Keratinocyte (primary cell): ENCODE data around the gene MIA2.

Experiments
- EZH2 ChIP-seq: IDR thresholded peaks from one replicate; pipeline ENCODE4 v1.6.1; 2012; ENCODE audit warnings: inconsistent platforms, mild to moderate bottlenecking, low read length, moderate library complexity
- TF ChIP-seq, protein P1 (sequence below), 3 experiments: IDR thresholded peaks in 1 of 3; conservative IDR thresholded peaks in 1 of 3; optimal IDR thresholded peaks in 1 of 3; 2 replicates in 2 of 3; 3 replicates in 1 of 3; pipeline versions ENCODE3 to v1.5.1; 2011; ENCODE audit warnings: low read length in 3 of 3, mild to moderate bottlenecking in 3 of 3, moderate library complexity in 2 of 3, control low read depth in 1 of 3, inconsistent platforms in 1 of 3; ENCODE audit not compliant: insufficient read depth in 2 of 3; ENCODE audit errors: extremely low read depth in 1 of 3

GRCh38 chr14:39369029-39369428 lies 135.3 kb downstream of the MIA2 start:
- TF ChIP-seq, protein P1, sequence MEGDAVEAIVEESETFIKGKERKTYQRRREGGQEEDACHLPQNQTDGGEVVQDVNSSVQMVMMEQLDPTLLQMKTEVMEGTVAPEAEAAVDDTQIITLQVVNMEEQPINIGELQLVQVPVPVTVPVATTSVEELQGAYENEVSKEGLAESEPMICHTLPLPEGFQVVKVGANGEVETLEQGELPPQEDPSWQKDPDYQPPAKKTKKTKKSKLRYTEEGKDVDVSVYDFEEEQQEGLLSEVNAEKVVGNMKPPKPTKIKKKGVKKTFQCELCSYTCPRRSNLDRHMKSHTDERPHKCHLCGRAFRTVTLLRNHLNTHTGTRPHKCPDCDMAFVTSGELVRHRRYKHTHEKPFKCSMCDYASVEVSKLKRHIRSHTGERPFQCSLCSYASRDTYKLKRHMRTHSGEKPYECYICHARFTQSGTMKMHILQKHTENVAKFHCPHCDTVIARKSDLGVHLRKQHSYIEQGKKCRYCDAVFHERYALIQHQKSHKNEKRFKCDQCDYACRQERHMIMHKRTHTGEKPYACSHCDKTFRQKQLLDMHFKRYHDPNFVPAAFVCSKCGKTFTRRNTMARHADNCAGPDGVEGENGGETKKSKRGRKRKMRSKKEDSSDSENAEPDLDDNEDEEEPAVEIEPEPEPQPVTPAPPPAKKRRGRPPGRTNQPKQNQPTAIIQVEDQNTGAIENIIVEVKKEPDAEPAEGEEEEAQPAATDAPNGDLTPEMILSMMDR (optimal IDR thresholded peaks at IDR 0.05 in 1 of 3, IDR thresholded peaks at IDR 0.05 in 1 of 3, conservative IDR thresholded peaks at IDR 0.05 in 1 of 3; ENCODE audit: extremely low read depth in 1 of 3, insufficient read depth in 2 of 3, low read length in 3 of 3): no peak
- no peak for TF ChIP-seq EZH2
